Measurements from ENCODE around the gene SLC35F3. TPM values are rescaled to one million over a fixed set of nuclear protein-coding genes. Genes with fewer than 3 reads are reported as not detected.
A peak's percentile ranks its signal among the peaks of the same experiment; 100 is the strongest.
"Not testable (repeated sequence)": the region's sequence is repeated elsewhere in the genome, so short reads cannot be mapped to it uniquely, and the experiment has no call there.

SLC35F3 gene
- total RNA-seq, 2 experiments from 2014 or later, result 0.59 to 0.70 TPM

DNA sequence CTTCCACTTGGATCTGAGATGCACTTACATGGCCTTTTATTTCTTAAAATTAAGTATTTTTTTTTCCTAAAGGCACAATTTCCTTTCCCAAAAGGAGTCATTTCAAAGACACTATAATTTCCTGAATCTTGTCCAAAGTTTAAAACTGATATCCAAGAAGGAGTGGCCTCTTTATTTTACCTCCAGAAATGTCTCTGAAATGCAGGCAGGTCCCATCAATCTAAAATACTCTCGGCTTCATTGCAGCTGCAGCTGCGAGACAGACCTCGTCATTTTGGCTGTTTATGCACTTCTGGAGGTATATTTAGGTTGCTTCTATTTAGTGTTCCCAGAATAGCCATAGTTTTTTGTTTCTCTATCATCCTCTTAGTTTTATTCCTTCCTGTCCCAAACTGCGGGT lies 296.1 kb downstream of the SLC35F3 start:
- no peaks in the 10 kb centered on the region for H3K36me3 Mint-ChIP-seq
- no peak overlapping the region for H3K27ac Mint-ChIP-seq
- intact Hi-C loops (cut with micrococcal nuclease), result no loop called here
- no peaks in the 10 kb centered on the region for H3K9me3 Mint-ChIP-seq
- no peak for DNase-seq
- no peak overlapping the region for H3K4me3 Mint-ChIP-seq
- ChIA-PET POLR2A (no interaction called here), CTCF (interaction anchor here (1.5 kb wide), 1 partner anchor 110 kb away, joined by 4 read pairs; no protein-coding TSS in a partner anchor)
- H3K4me1 Mint-ChIP-seq (ENCODE audit: low read depth), result no peaks in the 10 kb centered on the region
- H3K27me3 Mint-ChIP-seq, result peaks cover 24% of the 10 kb centered on the region

DNA sequence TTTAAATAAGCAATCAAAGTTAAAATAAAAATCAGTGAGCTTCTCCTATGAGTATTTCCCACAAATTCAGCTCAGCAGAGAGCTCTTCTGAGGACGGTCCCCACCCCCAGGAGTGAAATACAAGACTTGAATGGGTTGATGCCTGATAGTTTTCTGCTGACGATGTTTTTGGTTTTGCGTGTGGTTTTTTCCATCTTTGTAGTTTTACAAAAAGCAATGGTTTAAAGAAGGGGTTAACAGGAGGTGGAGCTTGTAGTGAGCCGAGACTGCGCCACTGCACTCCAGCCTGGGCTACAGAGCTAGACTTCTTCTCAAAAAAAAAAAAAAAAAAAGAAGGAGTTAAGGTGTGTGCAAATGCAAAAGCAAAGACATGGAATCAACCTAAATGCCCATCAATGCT lies 297.1 kb downstream of the SLC35F3 start:
- H3K27me3 Mint-ChIP-seq, result peaks cover 19% of the 10 kb centered on the region
- no peak for DNase-seq
- ChIA-PET CTCF (interaction anchor here (1.0 to 1.8 kb wide), 3 partner anchors 11 to 127 kb away, joined by 3 to 5 read pairs (median 4); no protein-coding TSS in a partner anchor), POLR2A (no interaction called here)
- no peak overlapping the region for H3K4me3 Mint-ChIP-seq
- H3K9me3 Mint-ChIP-seq, result no peaks in the 10 kb centered on the region
- H3K27ac Mint-ChIP-seq, result no peak overlapping the region
- intact Hi-C loops (cut with micrococcal nuclease), result no loop called here
- no peaks in the 10 kb centered on the region for H3K36me3 Mint-ChIP-seq
- no peaks in the 10 kb centered on the region for H3K4me1 Mint-ChIP-seq (ENCODE audit: low read depth)

DNA sequence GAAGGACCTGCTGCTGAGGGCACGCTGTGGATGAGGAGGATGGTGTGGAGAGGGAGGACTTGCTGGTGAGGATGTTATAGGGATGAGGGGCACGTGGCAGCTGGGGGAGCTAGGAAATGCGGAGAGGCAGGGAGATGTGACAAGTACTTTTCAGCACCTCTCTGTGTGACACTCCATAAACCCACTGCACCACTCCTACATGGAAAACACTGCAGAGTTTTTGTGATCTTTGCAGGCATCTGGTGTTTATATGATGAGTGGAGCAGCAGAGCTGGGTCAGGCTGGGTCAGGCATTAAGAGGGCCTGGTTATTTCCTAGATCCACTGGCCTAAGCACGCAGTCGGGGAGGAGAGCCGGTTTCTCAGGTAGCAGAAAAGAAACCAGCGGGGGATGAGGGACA lies 301.5 kb downstream of the SLC35F3 start:
- Mint-ChIP-seq H3K4me3 (no peak overlapping the region), H3K36me3 (no peaks in the 10 kb centered on the region), H3K27me3 (peaks cover 6% of the 10 kb centered on the region), H3K27ac (no peak overlapping the region), H3K4me1 (ENCODE audit: low read depth) (no peaks in the 10 kb centered on the region), H3K9me3 (no peaks in the 10 kb centered on the region)
- ChIA-PET POLR2A (no interaction called here), CTCF (no interaction called here)
- no peak for DNase-seq
- intact Hi-C loops (cut with micrococcal nuclease), result no loop called here

DNA sequence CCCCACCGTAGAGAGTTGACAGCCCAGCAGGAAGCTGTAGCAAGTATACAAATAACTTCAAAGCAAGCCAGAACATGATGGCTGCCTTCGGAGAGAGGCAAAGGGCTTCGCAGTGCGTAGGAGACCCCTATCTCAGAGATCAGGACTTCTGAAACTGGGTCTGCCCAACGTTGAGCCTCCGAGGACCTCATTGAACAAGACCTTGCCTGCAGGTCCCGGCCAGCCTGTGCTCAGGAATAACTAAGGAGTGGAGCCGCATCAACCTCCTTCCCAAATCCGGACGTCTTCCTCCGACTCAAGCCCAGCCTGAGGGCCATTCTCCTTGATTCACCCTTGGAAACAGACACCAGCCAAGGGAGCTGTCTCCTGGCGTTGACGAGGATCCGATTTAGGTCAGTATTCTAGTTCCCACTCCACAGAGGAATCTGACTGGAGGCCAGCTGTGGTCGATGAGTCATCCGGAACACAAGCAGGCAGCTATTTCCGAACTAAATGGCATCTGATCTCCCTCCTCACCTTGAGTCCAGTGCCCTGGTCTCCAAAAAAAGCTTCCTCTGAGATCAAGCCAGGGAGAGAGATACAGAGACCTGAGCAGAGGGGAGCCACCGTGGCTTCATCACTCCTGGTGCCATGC lies 302.3 kb downstream of the SLC35F3 start:
- H3K36me3 Mint-ChIP-seq, result no peaks in the 10 kb centered on the region
- no peaks in the 10 kb centered on the region for H3K9me3 Mint-ChIP-seq
- no peak for DNase-seq
- peaks cover 5% of the 10 kb centered on the region for H3K27me3 Mint-ChIP-seq
- H3K4me1 Mint-ChIP-seq (ENCODE audit: low read depth), result no peaks in the 10 kb centered on the region
- H3K4me3 Mint-ChIP-seq, result no peak overlapping the region
- intact Hi-C loops (cut with micrococcal nuclease), result no loop called here
- no peak overlapping the region for H3K27ac Mint-ChIP-seq
- ChIA-PET CTCF (no interaction called here), POLR2A (no interaction called here)

DNA sequence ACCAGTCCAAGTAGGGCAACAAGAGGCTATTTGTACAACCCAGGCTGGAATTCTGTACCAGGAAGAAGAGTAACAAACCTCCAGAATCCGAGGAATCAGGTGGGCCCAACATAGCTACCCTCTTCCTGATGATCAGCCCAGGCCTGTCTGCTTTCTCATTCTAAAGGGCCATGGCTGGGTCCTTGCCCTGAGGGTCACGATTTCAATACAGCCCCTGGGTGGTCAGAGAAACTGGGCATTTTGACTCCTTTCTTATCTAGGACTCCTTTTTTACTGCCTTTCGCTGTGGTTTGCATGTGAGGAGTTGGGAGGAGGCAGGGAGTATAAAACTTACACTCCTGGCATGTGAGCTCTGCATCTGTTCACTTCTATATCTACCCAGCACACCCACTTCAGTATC lies 303.9 kb downstream of the SLC35F3 start:
- intact Hi-C loops (cut with micrococcal nuclease), result no loop called here
- POLR2A ChIA-PET, result no interaction called here
- CTCF ChIA-PET, result interaction anchor here (0.6 kb wide), 1 partner anchor 102 kb away, joined by 3 read pairs; no protein-coding TSS in a partner anchor

DNA sequence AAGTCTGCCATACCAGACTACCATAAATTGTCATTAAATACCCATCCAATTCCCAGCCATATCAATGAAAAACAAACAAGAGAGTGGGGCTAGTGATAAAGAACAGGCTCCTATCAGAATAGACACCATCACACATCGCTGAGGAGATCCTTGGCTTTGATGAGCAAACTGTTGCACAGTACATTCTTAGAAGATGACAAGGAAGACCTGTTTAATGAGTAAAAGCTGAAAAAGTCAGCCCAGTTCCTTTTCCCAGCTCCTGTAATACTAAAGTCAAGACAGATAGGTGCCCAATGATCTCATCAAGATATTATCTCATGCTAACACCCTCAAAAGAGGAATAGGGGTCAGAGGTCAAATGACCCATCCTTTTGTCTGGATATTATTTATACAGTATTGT lies 304.3 kb downstream of the SLC35F3 start:
- no peaks in the 10 kb centered on the region for H3K36me3 Mint-ChIP-seq
- POLR2A ChIA-PET, result no interaction called here
- DNase-seq, result no peak
- H3K4me3 Mint-ChIP-seq, result no peak overlapping the region
- H3K27me3 Mint-ChIP-seq, result peaks cover 14% of the 10 kb centered on the region
- no peak overlapping the region for H3K27ac Mint-ChIP-seq
- CTCF ChIA-PET, result interaction anchor here (0.6 kb wide), 1 partner anchor 101 kb away, joined by 3 read pairs; no protein-coding TSS in a partner anchor
- no peaks in the 10 kb centered on the region for H3K9me3 Mint-ChIP-seq
- intact Hi-C loops (cut with micrococcal nuclease), result no loop called here
- peaks cover 6% of the 10 kb centered on the region for H3K4me1 Mint-ChIP-seq (ENCODE audit: low read depth)

More for the DNA sequence above, 303.9 kb downstream of the SLC35F3 start:
- Mint-ChIP-seq H3K4me3 (no peak overlapping the region), H3K9me3 (no peaks in the 10 kb centered on the region), H3K36me3 (no peaks in the 10 kb centered on the region), H3K27me3 (peaks cover 10% of the 10 kb centered on the region), H3K27ac (no peak overlapping the region), H3K4me1 (ENCODE audit: low read depth) (peaks cover 5% of the 10 kb centered on the region)
- DNase-seq, result no peak

DNA sequence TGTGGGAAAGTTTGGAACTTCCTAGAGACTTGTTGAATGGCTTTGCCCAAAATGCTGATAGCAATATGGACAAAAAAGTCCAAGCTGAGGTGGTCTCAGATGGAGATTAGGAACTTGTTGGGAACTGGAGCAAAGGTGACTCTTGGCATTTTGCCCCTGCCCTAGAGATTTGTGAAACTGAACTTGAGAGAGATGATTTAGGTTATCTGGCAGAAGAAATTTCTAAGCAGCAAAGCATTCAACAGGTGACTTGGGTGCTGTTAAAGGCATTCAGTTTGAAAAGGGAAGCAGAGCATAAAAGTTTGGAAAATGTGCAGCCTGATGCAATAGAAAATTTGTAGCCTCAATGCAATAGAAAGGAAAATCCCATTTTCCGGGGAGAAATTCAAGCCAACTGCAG lies 306.0 kb downstream of the SLC35F3 start:
- intact Hi-C loops (cut with micrococcal nuclease); DNase-seq; H3K4me3 Mint-ChIP-seq; POLR2A ChIA-PET; H3K4me1 Mint-ChIP-seq (ENCODE audit: low read depth); H3K27ac Mint-ChIP-seq; H3K9me3 Mint-ChIP-seq; H3K36me3 Mint-ChIP-seq; CTCF ChIA-PET: not testable (repeated sequence)
- H3K27me3 Mint-ChIP-seq, result peaks cover 22% of the 10 kb centered on the region

DNA sequence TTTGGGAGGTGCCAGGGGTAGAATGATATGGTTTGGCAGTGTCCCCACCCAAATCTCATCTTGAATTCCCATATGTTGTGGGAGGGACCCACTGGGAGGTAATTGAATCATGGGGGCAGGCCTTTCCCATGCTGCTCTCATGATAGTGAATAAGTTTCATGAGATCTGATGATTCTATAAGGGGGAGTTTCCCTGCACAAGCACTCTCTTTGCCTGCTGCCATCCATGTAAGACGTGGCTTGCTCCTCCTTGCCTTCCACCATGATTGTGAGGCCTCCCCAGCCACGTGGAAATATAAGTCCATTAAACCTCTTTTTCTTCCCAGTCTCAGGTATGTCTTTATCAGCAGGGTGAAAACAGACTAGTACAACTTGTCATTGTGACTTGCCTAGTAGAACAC lies 307.4 kb downstream of the SLC35F3 start:
- H3K36me3 Mint-ChIP-seq; H3K4me1 Mint-ChIP-seq (ENCODE audit: low read depth); POLR2A ChIA-PET; H3K27ac Mint-ChIP-seq; DNase-seq; H3K9me3 Mint-ChIP-seq; H3K4me3 Mint-ChIP-seq: not testable (repeated sequence)
- H3K27me3 Mint-ChIP-seq, result peaks cover 31% of the 10 kb centered on the region
- CTCF ChIA-PET, result interaction anchor here (1.1 to 6.0 kb wide), 7 partner anchors 10 to 115 kb away, joined by 3 to 170 read pairs (median 13); no protein-coding TSS in a partner anchor
- intact Hi-C loops (cut with micrococcal nuclease), result loop anchor here (1.0 to 2.0 kb wide), 2 partner anchors 59 to 98 kb away; no protein-coding TSS in a partner anchor

DNA sequence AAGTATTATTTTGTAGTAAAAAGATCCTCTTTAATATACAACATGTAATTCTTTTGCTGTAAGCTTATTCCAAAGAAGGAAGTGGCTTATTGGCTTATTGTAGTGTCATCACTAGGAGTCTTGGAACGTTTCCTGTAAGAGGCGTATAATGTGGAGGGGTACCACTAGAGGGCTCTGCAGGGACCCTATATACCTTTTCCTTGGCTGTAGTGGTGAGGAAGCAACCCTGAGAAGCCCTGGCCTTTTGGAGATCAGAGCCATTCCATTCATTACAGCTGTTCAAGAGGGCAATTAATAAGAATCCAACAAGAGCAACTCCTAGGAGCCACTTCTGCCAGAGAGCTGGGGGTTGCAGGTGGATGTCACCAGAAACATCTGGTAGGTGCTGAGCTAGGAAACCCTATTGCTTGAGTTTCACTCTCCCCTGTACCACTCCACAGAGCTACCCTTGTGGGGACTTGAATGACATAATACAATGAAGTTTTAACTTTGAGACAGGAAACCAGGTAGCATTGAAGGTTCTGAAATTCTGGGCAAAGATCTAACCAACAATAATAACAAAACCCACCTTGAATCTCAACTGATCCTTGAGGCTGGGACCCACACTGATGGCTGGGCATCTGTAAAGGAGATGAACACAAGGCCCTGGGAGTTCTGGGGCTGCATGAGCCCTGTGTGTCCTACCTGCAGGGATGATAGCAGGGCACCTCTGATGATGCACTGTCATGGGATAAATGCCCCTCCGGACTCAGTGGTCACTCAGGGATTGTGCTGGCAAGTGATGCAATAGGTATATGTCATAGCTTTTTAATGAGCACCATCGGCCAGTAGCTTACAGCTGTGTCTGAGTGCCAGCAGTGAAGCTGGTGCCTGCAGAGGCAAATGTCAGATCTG lies 308.5 kb downstream of the SLC35F3 start:
- H3K4me3 Mint-ChIP-seq, result no peak overlapping the region
- no peaks in the 10 kb centered on the region for H3K9me3 Mint-ChIP-seq
- peaks cover 33% of the 10 kb centered on the region for H3K27me3 Mint-ChIP-seq
- peak; percentile 32 for DNase-seq
- H3K4me1 Mint-ChIP-seq (ENCODE audit: low read depth), result peaks cover 16% of the 10 kb centered on the region
- intact Hi-C loops (cut with micrococcal nuclease), result loop anchor here (1.0 to 2.0 kb wide), 3 partner anchors 58 to 113 kb away; no protein-coding TSS in a partner anchor
- ChIA-PET CTCF (interaction anchor here (0.6 to 6.0 kb wide), 31 partner anchors 9 to 873 kb away, joined by 3 to 170 read pairs (median 5); no protein-coding TSS in a partner anchor), POLR2A (no interaction called here)
- no peaks in the 10 kb centered on the region for H3K36me3 Mint-ChIP-seq
- H3K27ac Mint-ChIP-seq, result no peak overlapping the region

DNA sequence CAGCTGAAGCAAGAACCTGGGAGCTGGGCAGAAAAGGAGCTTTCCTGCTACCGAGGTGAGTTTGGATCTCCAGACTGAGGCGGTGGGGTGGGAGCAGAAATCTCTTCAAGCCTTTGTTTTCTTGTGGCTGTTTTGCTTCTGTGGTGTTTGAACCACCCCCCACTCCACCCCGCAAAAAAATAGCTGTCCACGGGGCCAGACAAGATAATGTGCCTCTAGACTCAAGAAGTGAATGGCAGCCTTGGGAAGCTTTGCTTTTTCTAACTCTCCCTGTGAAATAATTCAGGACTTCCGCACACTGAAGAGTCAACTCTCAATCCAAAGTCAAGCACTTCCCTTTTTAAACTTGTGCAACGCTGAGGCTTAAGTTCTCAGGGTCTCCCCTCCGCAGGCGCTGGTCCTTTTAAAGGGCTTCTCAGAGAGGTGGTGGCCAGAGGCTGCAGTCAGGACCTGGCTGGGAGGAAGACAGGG lies 309.2 kb downstream of the SLC35F3 start:
- peak overlapping the region; percentile 59 for H3K4me3 Mint-ChIP-seq
- intact Hi-C loops (cut with micrococcal nuclease), result loop anchor here (1.0 to 2.0 kb wide), 2 partner anchors 57 to 113 kb away; no protein-coding TSS in a partner anchor
- no peaks in the 10 kb centered on the region for H3K9me3 Mint-ChIP-seq
- H3K4me1 Mint-ChIP-seq (ENCODE audit: low read depth), result peaks cover 17% of the 10 kb centered on the region
- no peaks in the 10 kb centered on the region for H3K36me3 Mint-ChIP-seq
- POLR2A ChIA-PET, result no interaction called here
- no peak for DNase-seq
- H3K27me3 Mint-ChIP-seq, result peaks cover 33% of the 10 kb centered on the region
- no peak overlapping the region for H3K27ac Mint-ChIP-seq
- CTCF ChIA-PET, result interaction anchor here (0.7 to 6.0 kb wide), 18 partner anchors 10 to 197 kb away, joined by 3 to 170 read pairs (median 5); no protein-coding TSS in a partner anchor

DNA sequence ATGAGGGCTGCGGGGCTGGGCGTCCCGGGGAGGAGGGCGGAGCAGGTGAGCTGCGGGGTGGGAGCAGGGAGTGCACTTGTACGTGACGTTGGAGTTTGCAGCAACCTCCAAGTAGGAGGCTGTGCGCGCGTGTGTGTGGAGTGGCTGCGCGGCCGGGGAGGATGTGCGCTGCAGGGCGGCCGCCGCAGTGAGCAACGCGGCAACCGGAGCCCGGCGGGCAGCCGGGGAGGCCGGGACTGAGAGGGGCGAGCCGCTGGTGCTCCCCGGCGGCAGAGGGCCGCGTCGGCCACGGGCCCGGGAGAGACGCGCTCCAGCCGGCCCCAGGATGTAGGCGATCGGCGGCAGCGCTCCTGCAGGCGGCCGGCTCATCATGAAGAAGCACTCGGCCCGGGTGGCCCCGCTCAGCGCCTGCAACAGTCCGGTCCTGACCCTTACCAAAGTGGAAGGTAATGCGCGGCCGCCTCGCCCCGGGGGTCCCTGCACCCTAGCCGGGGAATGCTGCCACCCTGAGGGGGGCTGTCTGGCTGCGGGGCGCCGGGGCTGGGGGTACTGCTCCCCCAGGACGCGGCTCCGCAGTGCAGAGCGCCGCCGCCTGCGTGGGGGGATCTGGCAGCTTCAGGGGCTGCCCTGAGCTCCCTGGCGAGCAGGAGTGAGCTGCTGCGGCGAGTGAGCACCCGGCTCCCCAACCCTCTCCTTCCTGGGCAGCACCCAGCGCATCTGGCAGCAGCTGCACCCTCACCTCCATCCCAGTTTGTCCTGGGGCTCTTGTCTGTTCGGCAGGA lies 309.8 kb downstream of the SLC35F3 start:
- Mint-ChIP-seq H3K27me3 (peaks cover 33% of the 10 kb centered on the region), H3K9me3 (no peaks in the 10 kb centered on the region), H3K27ac (no peak overlapping the region), H3K4me3 (peak overlapping the region; percentile 59), H3K36me3 (no peaks in the 10 kb centered on the region), H3K4me1 (ENCODE audit: low read depth) (peaks cover 17% of the 10 kb centered on the region)
- intact Hi-C loops (cut with micrococcal nuclease), result no loop called here
- POLR2A ChIA-PET, result no interaction called here
- CTCF ChIA-PET, result interaction anchor here (0.5 to 6.0 kb wide), 9 partner anchors 12 to 112 kb away, joined by 3 to 170 read pairs (median 6); no protein-coding TSS in a partner anchor
- DNase-seq, result peak; percentile 37

All from activated CD4-positive, alpha-beta memory T cell treated with anti-CD3 and anti-CD28 coated beads for 36 hours (primary cell).